GM12878 (cell line): ENCODE data around the gene MAMDC2. TPM values are rescaled to one million over a fixed set of nuclear protein-coding genes. Genes with fewer than 3 reads are reported as not detected.

Source experiments
- ATAC-seq: fragments of 200-7000 bp; cut with Tn5 transposase; 3 replicates; pipeline ENCODE4 v1.9.1; 2020; ENCODE audit warnings: mild to moderate bottlenecking, moderate library complexity
- BruUV-seq: library from RNA; stranded (reverse); fragments of 400-500 nt; replicated peaks from 2 replicates; lab custom pipeline; 2021; lab: Mats Ljungman, UMichigan
- CTCF ChIA-PET: fragments of 300-600 bp; sonication (Branson Sonifier 250); formaldehyde crosslinking; extraction: SDS; loops from one replicate; lab custom pipeline; 2021; ENCODE audit warnings: inconsistent platforms; lab: Yijun Ruan, JAX
- POLR2A ChIA-PET: fragments of 350-600 bp; formaldehyde crosslinking; extraction: SDS; loops from one replicate; lab custom pipeline; 2021; ENCODE audit warnings: inconsistent platforms; lab: Charles Lee
- RAD21 ChIA-PET: fragments of 300-600 bp; sonication (Branson Sonifier 250); formaldehyde crosslinking; loops from one replicate; lab custom pipeline; 2023; ENCODE audit warnings: antibody characterized with exemption; ENCODE audit not compliant: unreplicated experiment; lab: Charles Lee
- SMC1A ChIA-PET: fragments of 300-600 bp; sonication (Branson Sonifier 250); formaldehyde crosslinking; loops from one replicate; lab custom pipeline; 2023; ENCODE audit not compliant: unreplicated experiment, uncharacterized antibody; lab: Charles Lee
- DNase-seq: peaks from one replicate; pipeline ENCODE4 v3.0.0-alpha.2; 2011; ENCODE audit warnings: low read depth, low spot score
- FAIRE-seq: peaks from 3 replicates; lab custom pipeline; 2011; peaks lifted over from hg19 to GRCh38; lab: Jason Lieb, UNC
- H2AFZ ChIP-seq: 2 replicates; pipeline ENCODE4 v1.6.0; 2011; ENCODE audit warnings: low read depth, low read length, control low read depth; ENCODE audit not compliant: control insufficient read depth
- H3K27ac ChIP-seq: 2 replicates; pipeline ENCODE4 v1.5.1; 2011; ENCODE audit warnings: control low read depth; ENCODE audit not compliant: control insufficient read depth, insufficient read depth
- H3K27me3 ChIP-seq, 2 experiments: replicated peaks in 1 of 2; 2 replicates each; pipeline versions ENCODE4 v1.6.0 to v1.6.1; 2011; ENCODE audit warnings: low read length in 1 of 2; ENCODE audit not compliant: control insufficient read depth in 2 of 2, insufficient read depth in 2 of 2
- H3K36me3 ChIP-seq, 2 experiments: 2 replicates each; pipeline ENCODE4 v1.5.1; 2011; ENCODE audit warnings: low read length in 1 of 2; ENCODE audit not compliant: control insufficient read depth in 2 of 2, insufficient read depth in 2 of 2
- H3K4me1 ChIP-seq: 2 replicates; pipeline ENCODE4 v1.6.1; 2011; ENCODE audit warnings: mild to moderate bottlenecking, low read length, moderate library complexity, mixed read lengths; ENCODE audit not compliant: control insufficient read depth, insufficient read depth
- H3K4me2 ChIP-seq: 2 replicates; pipeline ENCODE4 v1.6.0; 2011; ENCODE audit warnings: control low read depth; ENCODE audit not compliant: control insufficient read depth, insufficient read depth
- H3K4me3 ChIP-seq: fragments of 200-600 bp; sonication (generic); 2 replicates; pipeline ENCODE4 v1.5.1; 2016
- H3K79me2 ChIP-seq: 2 replicates; pipeline ENCODE4 v1.6.0; 2011; ENCODE audit warnings: low read length; ENCODE audit not compliant: control insufficient read depth, insufficient read depth
- H3K9ac ChIP-seq: 2 replicates; pipeline ENCODE4 v1.8.0; 2011; ENCODE audit warnings: low read length, control low read depth, mixed read lengths; ENCODE audit not compliant: control insufficient read depth, insufficient read depth
- H3K9me3 ChIP-seq: replicated peaks from 3 replicates; pipeline ENCODE4 v1.5.1; 2011; ENCODE audit warnings: mild to moderate bottlenecking, low read length; ENCODE audit not compliant: control insufficient read depth, insufficient read depth
- H4K20me1 ChIP-seq: 2 replicates; pipeline ENCODE4 v1.6.0; 2011; ENCODE audit not compliant: control insufficient read depth, insufficient read depth
- BCL3 ChIP-seq: IDR thresholded peaks from 2 replicates; pipeline ENCODE4 v1.6.1; 2011; ENCODE audit warnings: borderline replicate concordance, low read depth, mild to moderate bottlenecking, moderate library complexity, low read length; ENCODE audit not compliant: insufficient read depth, poor library complexity, severe bottlenecking
- CHD1 ChIP-seq: IDR thresholded peaks from 2 replicates; pipeline ENCODE4 v1.6.1; 2012; ENCODE audit warnings: low read depth, low read length, improper control_type of control experiment
- CREB1 ChIP-seq: IDR thresholded peaks from 2 replicates; pipeline ENCODE4 v1.6.1; 2012; ENCODE audit warnings: low read depth, mild to moderate bottlenecking, inconsistent platforms
- ESRRA ChIP-seq: IDR thresholded peaks from 2 replicates; pipeline ENCODE4 v1.6.1; 2012; ENCODE audit warnings: mild to moderate bottlenecking, low read length, improper control_type of control experiment
- KAT2A ChIP-seq: conservative IDR thresholded peaks from 2 replicates; pipeline ENCODE4 v1.6.1; 2011; ENCODE audit warnings: low read depth, low read length; ENCODE audit not compliant: control insufficient read depth
- LARP7 ChIP-seq: fragments of 450-650 bp; IDR thresholded peaks from 2 replicates; pipeline ENCODE4 v1.6.1; 2017; ENCODE audit warnings: mild to moderate bottlenecking
- NKRF ChIP-seq: fragments of 450-650 bp; conservative IDR thresholded peaks from 2 replicates; pipeline ENCODE4 v1.6.1; 2017; ENCODE audit warnings: mild to moderate bottlenecking, moderate library complexity
- SMAD5 ChIP-seq: IDR thresholded peaks from 2 replicates; pipeline ENCODE4 v1.6.1; 2016; ENCODE audit warnings: antibody characterized with exemption, low read depth
- SRF ChIP-seq, 2 experiments: IDR thresholded peaks; 2 replicates each; pipeline ENCODE4 v1.6.1; 2011; ENCODE audit warnings: low read depth in 2 of 2, low read length in 2 of 2, mild to moderate bottlenecking in 1 of 2, moderate library complexity in 1 of 2
- SUZ12 ChIP-seq: fragments of 200-600 bp; sonication (generic); IDR thresholded peaks from one replicate; pipeline ENCODE4 v1.6.1; 2018; ENCODE audit warnings: antibody characterized with exemption, mild to moderate bottlenecking; ENCODE audit not compliant: unreplicated experiment
- ZNF24 ChIP-seq: fragments of 450-650 bp; IDR thresholded peaks from 2 replicates; pipeline ENCODE4 v1.6.1; 2017; ENCODE audit warnings: antibody characterized with exemption, mild to moderate bottlenecking
- WGBS: methylation state at CpG from one replicate; pipeline ENCODE4 v1.1.6; 2016; ENCODE audit warnings: low lambda C conversion rate; ENCODE audit not compliant: insufficient replicate concordance, insufficient coverage; ENCODE audit errors: missing lambda C conversion rate; 5-methylcytosine and 5-hydroxymethylcytosine counted together
- in situ Hi-C: fragments of 300-500 bp; cut with MboI; formaldehyde crosslinking; loops from 9 replicates; pipeline ENCODE4 v1.14.3; 2018; ENCODE audit warnings: mixed read lengths
- intact Hi-C: fragments of 100-400 bp; cut with micrococcal nuclease; formaldehyde crosslinking; loops from one replicate; pipeline ENCODE4 v1.14.2; 2022; ENCODE audit not compliant: unreplicated experiment
- polyA plus RNA-seq, 11 experiments: library from polyadenylated mRNA; depleted of rRNA in 4 of 11; unstranded in 6 of 11; stranded (reverse) in 5 of 11; fragments of >200 nt; fragmentation: Nextera tagmentation in 4 of 11; fragmentation: Illumina TruSeq in 1 of 11; extraction: Ambion mirVana in 4 of 11; extraction: Trizol in 1 of 11; gene quantifications; 1 replicate in 1 of 11; 2 replicates in 10 of 11; pipeline versions ENCODE4 v1.2.1 to v1.2.3, GENCODE V29; 2011 to 2016; ENCODE audit warnings: inconsistent platforms in 2 of 11, missing spikeins in 2 of 11, low read depth in 1 of 11
- total RNA-seq, 4 experiments: library from RNA; depleted of rRNA in 3 of 4; stranded (reverse); fragments of >200 nt in 3 of 4; fragmentation: Illumina TruSeq in 1 of 4; extraction: Trizol in 1 of 4; gene quantifications; 2 replicates each; pipeline versions ENCODE4 v1.2.1 to v1.2.3, GENCODE V29; 2013 to 2021

Gene MAMDC2
- total and polyA plus RNA-seq, 10 of the 15 experiments (the other 5 are each of a cell fraction or from before 2014, with no cell fraction given), result 0.01 to 0.09 TPM; not detected in 8

- no peak for TF ChIP-seq SRF (IDR thresholded peaks at IDR 0.05; ENCODE audit: low read depth in 2 of 2, low read length in 2 of 2)
- no peak for TF ChIP-seq CHD1
- no peak for TF ChIP-seq CREB1
- TF ChIP-seq ESRRA, result no peak
- TF ChIP-seq LARP7, result no peak
- no peak for TF ChIP-seq SMAD5
- TF ChIP-seq BCL3, result no peak
- TF ChIP-seq KAT2A, result no peak
Measured at GRCh38 chr9:70034271-70034711, 9.4 kb upstream of the MAMDC2 start (continued).

GRCh38 chr9:70035691-70036090, 8.0 kb upstream of the MAMDC2 start:
- ChIA-PET CTCF (no interaction called here), POLR2A (no interaction called here), RAD21 (no interaction called here), SMC1A (no interaction called here)
- BruUV-seq, result no TSS peak
- no peaks in the 10 kb centered on the region for H3K79me2 ChIP-seq
- no peaks in the 10 kb centered on the region for H3K9me3 ChIP-seq
- no peak overlapping the region for H3K4me3 ChIP-seq
- H3K36me3 ChIP-seq, result no peaks in the 10 kb centered on the region
- no peak overlapping the region for H2AFZ ChIP-seq
- no peak overlapping the region for H3K4me2 ChIP-seq
- no peak for FAIRE-seq
- intact Hi-C loops (no loop called here), in situ Hi-C loops (no loop called here)
- H3K4me1 ChIP-seq, result no peaks in the 10 kb centered on the region
- TF ChIP-seq SUZ12 (no peak), NKRF (no peak), ZNF24 (no peak)
- H4K20me1 ChIP-seq, result no peaks in the 10 kb centered on the region
- WGBS, result 15% methylated on average over 3 of the region's 3 CpGs
- no peaks in the 10 kb centered on the region for H3K27me3 ChIP-seq
- DNase-seq, result no peak
- no peak for ATAC-seq
- no peak overlapping the region for H3K27ac ChIP-seq
- no peak overlapping the region for H3K9ac ChIP-seq
